GM12878 (cell line): ENCODE results near the gene SLC25A30. TPM values are rescaled to one million over a fixed set of nuclear protein-coding genes. Genes with fewer than 3 reads are reported as not detected.

Experiments
- ATAC-seq: fragments of 200-7000 bp; cut with Tn5 transposase; 3 replicates; pipeline ENCODE4 v1.9.1; 2020; ENCODE audit warnings: mild to moderate bottlenecking, moderate library complexity
- BruUV-seq: library from RNA; stranded (reverse); fragments of 400-500 nt; replicated peaks from 2 replicates; lab custom pipeline; 2021; lab: Mats Ljungman, UMichigan
- CTCF ChIA-PET: fragments of 300-600 bp; sonication (Branson Sonifier 250); formaldehyde crosslinking; extraction: SDS; loops from one replicate; lab custom pipeline; 2021; ENCODE audit warnings: inconsistent platforms; lab: Yijun Ruan, JAX
- POLR2A ChIA-PET: fragments of 350-600 bp; formaldehyde crosslinking; extraction: SDS; loops from one replicate; lab custom pipeline; 2021; ENCODE audit warnings: inconsistent platforms; lab: Charles Lee
- RAD21 ChIA-PET: fragments of 300-600 bp; sonication (Branson Sonifier 250); formaldehyde crosslinking; loops from one replicate; lab custom pipeline; 2023; ENCODE audit warnings: antibody characterized with exemption; ENCODE audit not compliant: unreplicated experiment; lab: Charles Lee
- SMC1A ChIA-PET: fragments of 300-600 bp; sonication (Branson Sonifier 250); formaldehyde crosslinking; loops from one replicate; lab custom pipeline; 2023; ENCODE audit not compliant: unreplicated experiment, uncharacterized antibody; lab: Charles Lee
- DNase-seq: peaks from one replicate; pipeline ENCODE4 v3.0.0-alpha.2; 2011; ENCODE audit warnings: low read depth, low spot score
- FAIRE-seq: peaks from 3 replicates; lab custom pipeline; 2011; peaks lifted over from hg19 to GRCh38; lab: Jason Lieb, UNC
- H2AFZ ChIP-seq: 2 replicates; pipeline ENCODE4 v1.6.0; 2011; ENCODE audit warnings: low read depth, low read length, control low read depth; ENCODE audit not compliant: control insufficient read depth
- H3K27ac ChIP-seq: 2 replicates; pipeline ENCODE4 v1.5.1; 2011; ENCODE audit warnings: control low read depth; ENCODE audit not compliant: control insufficient read depth, insufficient read depth
- H3K27me3 ChIP-seq, 2 experiments: replicated peaks in 1 of 2; 2 replicates each; pipeline versions ENCODE4 v1.6.0 to v1.6.1; 2011; ENCODE audit warnings: low read length in 1 of 2; ENCODE audit not compliant: control insufficient read depth in 2 of 2, insufficient read depth in 2 of 2
- H3K36me3 ChIP-seq, 2 experiments: 2 replicates each; pipeline ENCODE4 v1.5.1; 2011; ENCODE audit warnings: low read length in 1 of 2; ENCODE audit not compliant: control insufficient read depth in 2 of 2, insufficient read depth in 2 of 2
- H3K4me1 ChIP-seq: 2 replicates; pipeline ENCODE4 v1.6.1; 2011; ENCODE audit warnings: mild to moderate bottlenecking, low read length, moderate library complexity, mixed read lengths; ENCODE audit not compliant: control insufficient read depth, insufficient read depth
- H3K4me2 ChIP-seq: 2 replicates; pipeline ENCODE4 v1.6.0; 2011; ENCODE audit warnings: control low read depth; ENCODE audit not compliant: control insufficient read depth, insufficient read depth
- H3K4me3 ChIP-seq: fragments of 200-600 bp; sonication (generic); 2 replicates; pipeline ENCODE4 v1.5.1; 2016
- H3K79me2 ChIP-seq: 2 replicates; pipeline ENCODE4 v1.6.0; 2011; ENCODE audit warnings: low read length; ENCODE audit not compliant: control insufficient read depth, insufficient read depth
- H3K9ac ChIP-seq: 2 replicates; pipeline ENCODE4 v1.8.0; 2011; ENCODE audit warnings: low read length, control low read depth, mixed read lengths; ENCODE audit not compliant: control insufficient read depth, insufficient read depth
- H3K9me3 ChIP-seq: replicated peaks from 3 replicates; pipeline ENCODE4 v1.5.1; 2011; ENCODE audit warnings: mild to moderate bottlenecking, low read length; ENCODE audit not compliant: control insufficient read depth, insufficient read depth
- H4K20me1 ChIP-seq: 2 replicates; pipeline ENCODE4 v1.6.0; 2011; ENCODE audit not compliant: control insufficient read depth, insufficient read depth
- CHD2 ChIP-seq: IDR thresholded peaks from 2 replicates; pipeline ENCODE4 v1.6.1; 2011; ENCODE audit warnings: low read depth, low read length, improper control_type of control experiment, borderline replicate concordance
- CTCF ChIP-seq, 3 experiments: IDR thresholded peaks in 2 of 3; conservative IDR thresholded peaks in 1 of 3; 2 replicates each; pipeline ENCODE4 v1.5.1; 2011; ENCODE audit warnings: low read depth in 3 of 3, low read length in 3 of 3, mild to moderate bottlenecking in 3 of 3, control low read depth in 2 of 3, moderate library complexity in 2 of 3, inconsistent platforms in 1 of 3, mixed read lengths in 1 of 3; ENCODE audit not compliant: control insufficient read depth in 2 of 3, insufficient read depth in 1 of 3; ENCODE audit errors: extremely low read depth in 1 of 3
- IRF4 ChIP-seq: IDR thresholded peaks from 2 replicates; pipeline ENCODE4 v1.6.1; 2011; ENCODE audit warnings: low read depth, low read length
- MTA2 ChIP-seq: fragments of 450-650 bp; IDR thresholded peaks from 2 replicates; pipeline ENCODE4 v1.6.1; 2016; ENCODE audit warnings: low read depth, mild to moderate bottlenecking, moderate library complexity
- NR2C2 ChIP-seq: IDR thresholded peaks from 2 replicates; pipeline ENCODE4 v1.6.1; 2011; ENCODE audit warnings: borderline replicate concordance, low read depth; ENCODE audit not compliant: control insufficient read depth, insufficient read length
- RAD21 ChIP-seq: IDR thresholded peaks from 2 replicates; pipeline ENCODE4 v1.6.1; 2011; ENCODE audit warnings: mild to moderate bottlenecking, low read depth, low read length, moderate library complexity; ENCODE audit not compliant: insufficient read depth
- SKIL ChIP-seq: fragments of 450-650 bp; IDR thresholded peaks from 2 replicates; pipeline ENCODE4 v1.6.1; 2017; ENCODE audit warnings: mild to moderate bottlenecking, low read depth, inconsistent platforms; ENCODE audit not compliant: poor library complexity, severe bottlenecking
- TBL1XR1 ChIP-seq: IDR thresholded peaks from 2 replicates; pipeline ENCODE4 v1.6.1; 2012; ENCODE audit warnings: low read depth, low read length, improper control_type of control experiment
- WRNIP1 ChIP-seq: IDR thresholded peaks from 2 replicates; pipeline ENCODE4 v1.6.1; 2011; ENCODE audit warnings: low read depth, low read length, improper control_type of control experiment, borderline replicate concordance
- WGBS: methylation state at CpG from one replicate; pipeline ENCODE4 v1.1.6; 2016; ENCODE audit warnings: low lambda C conversion rate; ENCODE audit not compliant: insufficient replicate concordance, insufficient coverage; ENCODE audit errors: missing lambda C conversion rate; 5-methylcytosine and 5-hydroxymethylcytosine counted together
- in situ Hi-C: fragments of 300-500 bp; cut with MboI; formaldehyde crosslinking; loops from 9 replicates; pipeline ENCODE4 v1.14.3; 2018; ENCODE audit warnings: mixed read lengths
- intact Hi-C: fragments of 100-400 bp; cut with micrococcal nuclease; formaldehyde crosslinking; loops from one replicate; pipeline ENCODE4 v1.14.2; 2022; ENCODE audit not compliant: unreplicated experiment
- polyA plus RNA-seq, 11 experiments: library from polyadenylated mRNA; depleted of rRNA in 4 of 11; unstranded in 6 of 11; stranded (reverse) in 5 of 11; fragments of >200 nt; fragmentation: Nextera tagmentation in 4 of 11; fragmentation: Illumina TruSeq in 1 of 11; extraction: Ambion mirVana in 4 of 11; extraction: Trizol in 1 of 11; gene quantifications; 1 replicate in 1 of 11; 2 replicates in 10 of 11; pipeline versions ENCODE4 v1.2.1 to v1.2.3, GENCODE V29; 2011 to 2016; ENCODE audit warnings: inconsistent platforms in 2 of 11, missing spikeins in 2 of 11, low read depth in 1 of 11
- total RNA-seq, 4 experiments: library from RNA; depleted of rRNA in 3 of 4; stranded (reverse); fragments of >200 nt in 3 of 4; fragmentation: Illumina TruSeq in 1 of 4; extraction: Trizol in 1 of 4; gene quantifications; 2 replicates each; pipeline versions ENCODE4 v1.2.1 to v1.2.3, GENCODE V29; 2013 to 2021

The SLC25A30 gene
- total and polyA plus RNA-seq, 10 of the 15 experiments (the other 5 are each of a cell fraction or from before 2014, with no cell fraction given) = 2.4 to 18.0 (median 8.9) TPM

GRCh38 chr13:45396533-45397095, 21.6 kb downstream of the SLC25A30 start (continued):
- no peak for TF ChIP-seq SKIL
- no peak for TF ChIP-seq WRNIP1
- TF ChIP-seq NR2C2 = no peak
- TF ChIP-seq IRF4 = no peak
- no peak for TF ChIP-seq TBL1XR1

- Histone ChIP-seq H3K4me2 (no peak overlapping the region), H2AFZ (no peak overlapping the region), H3K79me2 (no peaks in the 10 kb centered on the region), H3K27ac (no peak overlapping the region), H3K9me3 (no peaks in the 10 kb centered on the region), H3K27me3 (no peaks in the 10 kb centered on the region), H3K4me3 (no peak overlapping the region), H4K20me1 (no peaks in the 10 kb centered on the region), H3K9ac (no peak overlapping the region), H3K4me1 (peaks cover 10% of the 10 kb centered on the region), H3K36me3 (peaks cover 3 to 14% of the 10 kb centered on the region in 2 experiments)
- ChIA-PET RAD21 (interaction anchor here (0.7 to 1.5 kb wide), 3 partner anchors 22 to 96 kb away, joined by 3 to 5 read pairs (median 3); partner anchors contain the start of gene SLC25A30), CTCF (interaction anchor here (0.9 to 8.2 kb wide), 16 partner anchors 9 to 113 kb away, joined by 3 to 70 read pairs (median 5); partner anchors contain the start of genes COG3 and SLC25A30), POLR2A (no interaction called here), SMC1A (interaction anchor here (0.5 to 4.0 kb wide), 9 partner anchors 13 to 1076 kb away, joined by 3 to 17 read pairs (median 4); no protein-coding TSS in a partner anchor)
- intact Hi-C loops (loop anchor here (5.0 kb wide), 1 partner anchor 347 kb away; no protein-coding TSS in a partner anchor), in situ Hi-C loops (no loop called here)
- no peak for TF ChIP-seq NR2C2
- no peak for TF ChIP-seq CHD2
- peak; percentile 50 for TF ChIP-seq RAD21
- peak; percentile 44 to 70 (median 68); a peak in 5 of 6 replicates for TF ChIP-seq CTCF (IDR thresholded peaks at IDR 0.05 in 2 of 3, conservative IDR thresholded peaks at IDR 0.05 in 1 of 3; ENCODE audit: control insufficient read depth in 2 of 3, extremely low read depth in 1 of 3, insufficient read depth in 1 of 3, low read depth in 3 of 3, low read length in 3 of 3)
- no peak for TF ChIP-seq MTA2
- FAIRE-seq = no peak
- no peak for DNase-seq
- ATAC-seq = peak; percentile 87
- no TSS peak for BruUV-seq
- WGBS = 58% methylated on average over 4 of the region's 4 CpGs
Measured at GRCh38 chr13:45393941-45394570, 24.1 kb downstream of the SLC25A30 start.
